GM06990 (cell line): ENCODE results near the gene JAKMIP1.

Experiments
- DNase-seq: peaks from one replicate; pipeline ENCODE4 v3.0.0-alpha.2; 2011; ENCODE audit not compliant: insufficient read length; ENCODE audit errors: extremely low read depth
- H3K27me3 ChIP-seq: replicated peaks from 2 replicates; pipeline ENCODE4 v1.6.0; 2011; ENCODE audit warnings: low read length; ENCODE audit not compliant: control insufficient read depth, insufficient read depth
- H3K36me3 ChIP-seq: 2 replicates; pipeline ENCODE4 v1.5.1; 2011; ENCODE audit warnings: low read length; ENCODE audit not compliant: control insufficient read depth, insufficient read depth
- H3K4me3 ChIP-seq: replicated peaks from 2 replicates; pipeline ENCODE4 v1.5.1; 2011; ENCODE audit warnings: low read depth, mild to moderate bottlenecking, control low read depth, low read length
- CTCF ChIP-seq: IDR thresholded peaks from 2 replicates; pipeline ENCODE4 v1.5.1; 2011; ENCODE audit warnings: low read length, control low read depth, mild to moderate bottlenecking, inconsistent platforms; ENCODE audit not compliant: insufficient read depth, poor library complexity, severe bottlenecking

JAKMIP1 gene

GRCh38 chr4:6107114-6107791, 93.1 kb downstream of the JAKMIP1 start:
- no peak for DNase-seq
- no peaks in the 10 kb centered on the region for H3K27me3 ChIP-seq
- H3K36me3 ChIP-seq, result no peaks in the 10 kb centered on the region
- H3K4me3 ChIP-seq, result no peak overlapping the region
- no peak for TF ChIP-seq CTCF

DNA sequence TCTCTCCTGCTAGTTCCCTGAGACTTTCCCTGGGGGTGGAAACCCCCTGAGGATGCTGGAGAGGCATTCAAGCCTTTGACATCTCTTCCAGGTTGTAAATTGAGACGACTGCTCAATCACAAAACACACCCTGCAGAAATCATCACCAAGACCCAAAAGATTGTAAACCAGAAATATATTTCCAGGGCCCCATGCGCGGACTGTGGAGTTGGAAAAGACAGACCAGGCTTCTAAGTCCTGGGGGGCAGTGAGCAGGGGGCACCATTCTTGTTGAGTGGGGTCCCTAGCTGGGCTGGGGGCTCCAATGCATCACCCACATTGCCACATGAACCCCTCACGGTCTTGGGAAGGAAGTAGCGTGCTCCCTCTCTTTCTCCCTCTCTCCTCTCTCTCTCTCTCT, 94.2 kb downstream of the JAKMIP1 start:
- Histone ChIP-seq H3K4me3 (no peak overlapping the region), H3K36me3 (no peaks in the 10 kb centered on the region)
- no peak for DNase-seq

DNA sequence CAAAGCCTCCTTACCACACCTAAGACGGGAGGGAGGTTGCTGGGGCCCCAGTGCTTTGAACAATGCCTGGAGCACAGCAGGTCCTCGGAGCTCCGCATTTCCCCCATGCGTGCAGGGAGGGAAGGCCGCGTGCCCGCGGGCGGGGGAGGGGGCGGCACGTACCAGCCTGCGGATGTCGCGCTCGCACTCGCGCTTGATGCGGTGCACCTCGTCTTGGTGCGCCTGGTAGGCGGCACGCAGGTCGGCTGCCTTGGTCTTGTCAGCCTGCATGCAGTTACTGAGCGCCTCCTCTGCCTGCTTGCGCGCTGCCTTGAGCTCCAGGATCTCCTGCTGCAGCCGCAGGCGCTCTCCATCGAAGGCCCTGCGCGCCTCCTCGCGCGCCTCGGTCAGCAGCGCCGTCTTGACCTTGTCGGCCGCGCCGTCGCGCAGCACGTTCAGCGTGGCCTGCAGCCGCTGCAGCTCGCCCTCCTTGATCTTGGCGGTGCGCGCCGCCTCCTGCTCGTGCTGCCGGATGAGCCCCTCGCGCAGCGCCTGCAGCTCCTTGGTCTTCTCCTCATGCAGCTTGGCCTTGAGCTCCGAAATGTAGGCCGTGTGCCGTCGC, 94.9 kb downstream of the JAKMIP1 start:
- no peak for DNase-seq
- TF ChIP-seq CTCF, result no peak
- Histone ChIP-seq H3K36me3 (no peaks in the 10 kb centered on the region), H3K4me3 (no peak overlapping the region), H3K27me3 (no peaks in the 10 kb centered on the region)

More for the DNA sequence above, 94.2 kb downstream of the JAKMIP1 start:
- H3K27me3 ChIP-seq, result no peaks in the 10 kb centered on the region
- TF ChIP-seq CTCF, result no peak

GRCh38 chr4:6104541-6105130, 95.7 kb downstream of the JAKMIP1 start:
- no peak overlapping the region for H3K4me3 ChIP-seq
- no peaks in the 10 kb centered on the region for H3K27me3 ChIP-seq
- H3K36me3 ChIP-seq, result no peaks in the 10 kb centered on the region
- no peak for DNase-seq
- TF ChIP-seq CTCF, result no peak

GRCh38 chr4:6097581-6097980, 102.8 kb downstream of the JAKMIP1 start:
- no peak for TF ChIP-seq CTCF
- H3K4me3 ChIP-seq, result no peak overlapping the region
- no peak for DNase-seq
- H3K27me3 ChIP-seq, result no peaks in the 10 kb centered on the region
- H3K36me3 ChIP-seq, result no peaks in the 10 kb centered on the region

- H3K36me3 ChIP-seq, result no peaks in the 10 kb centered on the region
- no peaks in the 10 kb centered on the region for H3K27me3 ChIP-seq
- no peak for TF ChIP-seq CTCF
- no peak for DNase-seq
- no peak overlapping the region for H3K4me3 ChIP-seq
Observed at GRCh38 chr4:6095897-6096296, 104.5 kb downstream of the JAKMIP1 start.
